ENCODE results near the gene TAL2. TPM values are rescaled to one million over a fixed set of nuclear protein-coding genes. Genes with fewer than 3 reads are reported as not detected.

The TAL2 gene
- total RNA-seq, 1 donor from 2014 or later = not detected

- intact Hi-C loops (cut with DNase I) = no loop called here
- no peaks in the 10 kb centered on the region for H3K36me3 ChIP-seq
- no peak overlapping the region for H3K27ac ChIP-seq
- H3K4me1 ChIP-seq = no peaks in the 10 kb centered on the region
- ATAC-seq (no peak), DNase-seq (no peak)
- no peak for TF ChIP-seq CTCF (IDR thresholded peaks at IDR 0.05)
- H3K4me3 ChIP-seq = no peak overlapping the region
- H3K9me3 ChIP-seq = no peaks in the 10 kb centered on the region
- H3K27me3 ChIP-seq (ENCODE audit: low read depth) = peaks cover 3% of the 10 kb centered on the region
These were observed 11.7 kb downstream of the TAL2 start for GRCh38 chr9:105673850-105674387.

GRCh38 chr9:105676351-105676923 is 14.2 kb downstream of the TAL2 start:
- H3K4me3 ChIP-seq = no peak overlapping the region
- ATAC-seq (no peak), DNase-seq (no peak)
- TF ChIP-seq CTCF (IDR thresholded peaks at IDR 0.05) = no peak
- no peaks in the 10 kb centered on the region for H3K4me1 ChIP-seq
- no peaks in the 10 kb centered on the region for H3K9me3 ChIP-seq
- no peak overlapping the region for H3K27ac ChIP-seq
- intact Hi-C loops (cut with DNase I) = no loop called here
- H3K36me3 ChIP-seq = no peaks in the 10 kb centered on the region
- peaks cover 3% of the 10 kb centered on the region for H3K27me3 ChIP-seq (ENCODE audit: low read depth)

GRCh38 chr9:105678163-105678562 is 15.9 kb downstream of the TAL2 start:
- intact Hi-C loops (cut with DNase I) = no loop called here
- Histone ChIP-seq H3K4me3 (no peak overlapping the region), H3K9me3 (no peaks in the 10 kb centered on the region), H3K27me3 (ENCODE audit: low read depth) (peaks cover 3% of the 10 kb centered on the region), H3K4me1 (no peaks in the 10 kb centered on the region), H3K36me3 (no peaks in the 10 kb centered on the region), H3K27ac (no peak overlapping the region)
- TF ChIP-seq CTCF (IDR thresholded peaks at IDR 0.05) = no peak
- DNase-seq (no peak), ATAC-seq (no peak)

GRCh38 chr9:105678781-105679180 is 16.5 kb downstream of the TAL2 start:
- H3K27ac ChIP-seq = no peak overlapping the region
- no peak for TF ChIP-seq CTCF (IDR thresholded peaks at IDR 0.05)
- H3K27me3 ChIP-seq (ENCODE audit: low read depth) = peaks cover 3% of the 10 kb centered on the region
- no peaks in the 10 kb centered on the region for H3K9me3 ChIP-seq
- ATAC-seq (no peak), DNase-seq (no peak)
- no peak overlapping the region for H3K4me3 ChIP-seq
- H3K36me3 ChIP-seq = no peaks in the 10 kb centered on the region
- intact Hi-C loops (cut with DNase I) = no loop called here
- no peaks in the 10 kb centered on the region for H3K4me1 ChIP-seq

GRCh38 chr9:105679257-105680022 is 17.2 kb downstream of the TAL2 start:
- Histone ChIP-seq H3K36me3 (no peaks in the 10 kb centered on the region), H3K27ac (no peak overlapping the region), H3K27me3 (ENCODE audit: low read depth) (no peaks in the 10 kb centered on the region), H3K4me3 (no peak overlapping the region), H3K4me1 (no peaks in the 10 kb centered on the region), H3K9me3 (no peaks in the 10 kb centered on the region)
- intact Hi-C loops (cut with DNase I) = no loop called here
- DNase-seq = no peak
- no peak for TF ChIP-seq CTCF (IDR thresholded peaks at IDR 0.05)
- no peak for ATAC-seq
